SIG-M5 treated with dmso at 0.1 percent for 504 hours (cell line): ENCODE data around the gene DDR2.

Source experiments
- DNase-seq: peaks from one replicate; lab custom pipeline; 2025; ENCODE audit not compliant: unreplicated experiment; lab: John Stamatoyannopoulos, UW

The DDR2 gene

DNA sequence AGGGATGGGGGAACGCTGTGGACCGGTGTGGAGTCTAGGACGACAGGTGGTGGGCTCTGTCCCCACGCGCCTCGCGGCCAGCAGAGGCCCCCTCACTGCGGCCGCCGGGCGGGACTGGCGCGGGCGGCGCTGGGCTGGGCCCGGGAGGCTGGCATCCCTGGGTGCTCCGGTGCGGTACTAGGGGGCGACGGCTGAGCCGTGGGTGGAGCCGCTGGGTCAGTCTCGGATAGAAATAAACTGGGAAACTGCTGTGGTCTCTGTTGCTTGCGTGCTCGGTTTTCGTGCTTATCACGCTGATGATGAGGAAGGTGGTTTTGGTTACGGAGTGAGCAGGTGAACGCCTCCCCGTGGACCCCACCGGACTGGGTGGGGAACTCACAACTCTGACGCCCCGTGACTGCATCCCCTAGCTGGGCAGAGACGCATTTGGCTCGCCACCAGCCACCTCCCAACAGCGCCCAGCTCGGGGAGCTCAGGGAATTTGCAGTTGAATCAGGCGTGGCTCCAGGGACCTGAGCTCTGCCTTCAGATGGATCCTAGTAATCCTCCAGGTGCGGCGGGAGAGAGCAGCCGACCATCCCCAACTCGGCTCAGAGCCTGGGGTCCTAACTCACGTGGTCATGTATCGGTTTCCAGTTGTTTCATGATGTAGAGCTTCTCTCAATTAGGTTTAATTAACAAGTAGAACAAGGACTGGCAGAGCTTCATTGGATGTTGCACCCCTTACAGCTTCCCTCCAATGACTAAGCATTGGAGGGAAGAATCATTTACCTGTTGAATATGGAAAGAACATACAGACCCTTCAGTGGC is 190.3 kb downstream of the DDR2 start:
- no peak for DNase-seq

DNA sequence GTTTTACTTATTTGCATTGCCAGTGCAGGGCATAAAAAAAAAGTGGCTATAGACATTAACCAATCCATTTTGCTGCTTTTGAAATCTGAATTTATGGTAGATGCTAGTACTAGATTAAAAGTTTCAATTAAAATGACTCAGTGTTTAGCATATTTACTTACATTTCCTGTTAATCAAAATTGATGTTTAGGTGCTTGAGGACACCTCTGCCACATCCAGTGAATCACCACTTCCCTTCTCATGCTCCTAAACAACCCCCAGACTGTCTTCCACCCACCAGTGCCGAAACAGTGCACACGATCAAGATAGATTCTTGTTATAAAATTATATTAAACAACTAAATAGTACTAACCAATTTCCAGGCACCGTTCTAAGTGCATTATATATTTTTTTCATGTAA is 191.0 kb downstream of the DDR2 start:
- DNase-seq = no peak

DNA sequence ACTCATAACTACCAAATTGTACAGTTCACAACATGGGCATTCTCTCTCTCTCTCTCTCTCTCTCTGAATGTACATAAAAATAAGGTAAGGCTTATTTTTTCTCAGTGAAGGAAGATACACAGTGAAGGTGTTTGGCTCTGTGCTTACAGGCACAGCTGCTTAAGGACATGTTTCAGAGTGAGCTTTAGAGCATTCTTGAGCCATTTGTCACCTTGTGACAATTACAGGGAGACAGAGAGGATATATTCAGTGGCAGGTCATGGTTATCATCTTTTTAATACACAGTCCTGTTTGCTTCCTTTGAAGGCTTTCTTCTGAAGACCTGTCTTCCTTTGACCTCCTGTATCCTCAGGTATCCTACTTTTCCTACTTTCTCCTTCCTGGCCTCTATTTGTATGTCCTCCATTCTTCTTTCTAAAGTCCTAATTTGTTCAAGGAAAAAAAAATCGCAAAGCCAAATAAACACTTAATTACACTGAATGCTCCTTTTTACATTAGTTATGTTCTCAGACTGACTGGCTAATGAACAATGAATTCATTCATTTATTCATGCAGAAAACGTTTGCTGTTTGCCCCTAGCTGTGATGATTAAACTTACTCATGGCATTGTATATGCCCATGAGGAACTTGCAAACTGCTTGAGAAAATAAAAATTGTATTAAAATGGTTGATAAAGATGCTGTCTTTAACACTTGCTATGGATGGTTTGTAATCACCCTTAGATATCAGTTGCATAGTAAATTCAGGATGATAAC is 191.7 kb downstream of the DDR2 start:
- no peak for DNase-seq

DNA sequence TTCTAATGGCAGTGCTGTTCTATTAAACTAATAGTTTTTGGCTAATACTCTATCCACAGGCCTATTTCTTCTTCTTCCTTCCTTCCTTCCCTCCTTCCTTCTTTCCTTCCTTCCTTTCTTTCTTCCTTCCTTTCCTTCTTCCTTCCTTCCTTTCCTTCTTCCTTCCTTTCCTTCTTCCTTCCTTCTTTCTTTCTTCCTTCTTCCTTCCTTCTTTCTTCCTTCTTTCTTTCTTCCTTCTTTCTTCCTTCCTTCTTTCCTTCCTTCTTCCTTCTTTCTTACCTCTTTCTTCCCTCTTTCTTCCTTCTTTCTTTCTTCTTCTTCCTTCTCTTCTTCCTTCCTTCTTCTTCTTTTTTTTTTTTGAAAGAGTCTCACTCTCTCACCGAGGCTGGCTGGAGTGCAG is 197.0 kb downstream of the DDR2 start:
- DNase-seq = no peak

DNA sequence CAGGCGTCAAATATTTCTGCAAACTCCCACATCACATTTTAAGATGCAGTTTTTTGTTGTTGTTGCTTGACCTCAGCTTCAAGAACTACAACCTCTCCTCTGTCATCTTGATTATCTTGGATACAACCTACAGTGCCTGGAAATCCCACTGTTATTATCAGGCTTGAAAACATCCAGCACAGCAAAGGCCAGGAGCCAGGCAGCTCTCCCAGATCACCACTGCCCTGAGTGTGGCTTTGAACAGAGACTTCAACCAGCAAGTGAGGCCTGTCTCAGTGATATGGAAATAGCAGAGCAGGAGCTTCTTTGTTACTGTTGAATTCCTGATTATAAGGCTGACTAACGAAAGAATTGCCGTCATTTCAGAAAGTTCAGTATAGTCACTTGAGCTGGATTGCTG is 200.2 kb downstream of the DDR2 start:
- DNase-seq = no peak

DNA sequence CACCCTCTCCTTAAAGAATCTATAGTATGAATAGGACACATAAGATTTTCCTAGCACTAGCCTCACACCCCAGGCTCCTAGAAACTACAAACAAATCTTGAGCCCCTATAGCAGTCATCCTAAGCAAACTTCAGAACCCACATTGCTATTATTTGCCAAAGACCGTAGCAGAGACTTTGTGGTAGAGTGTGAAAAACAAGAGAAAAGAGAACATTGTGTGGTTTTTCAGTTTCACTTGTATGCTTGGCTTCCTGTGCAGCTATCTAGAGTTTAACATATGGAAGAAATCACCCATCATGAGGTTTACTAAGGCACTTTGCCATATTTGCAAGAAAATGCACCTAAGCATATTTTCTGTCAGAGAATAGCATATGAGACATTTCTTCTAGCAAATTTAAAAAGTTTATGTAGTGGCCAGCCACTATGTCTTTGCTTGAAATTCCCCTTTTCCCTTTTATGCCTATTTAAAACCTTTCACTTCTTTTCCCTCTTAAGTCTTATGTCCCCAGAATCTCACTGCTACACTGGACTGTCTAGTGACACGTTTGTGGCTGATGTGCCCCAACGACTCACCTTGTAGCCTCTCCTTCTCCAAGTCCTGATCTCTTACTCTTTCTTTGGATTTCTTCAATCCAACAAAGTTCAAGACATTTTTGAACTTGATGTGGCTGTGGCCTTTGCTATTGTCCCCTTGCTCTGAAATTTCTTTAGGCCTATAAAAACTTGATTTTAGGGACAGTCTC is 203.1 kb downstream of the DDR2 start:
- DNase-seq = no peak
